Panc1 (cell line): Measurements from ENCODE around the gene GPR162.

Experiments used
- CTCF ChIP-seq: fragments of 450-650 bp; IDR thresholded peaks from 2 replicates; pipeline ENCODE4 v1.5.1; 2017; ENCODE audit warnings: mild to moderate bottlenecking
- POLR2AphosphoS5 ChIP-seq: IDR thresholded peaks from 2 replicates; pipeline ENCODE4 v1.6.1; 2012; ENCODE audit warnings: mild to moderate bottlenecking, low read depth, low read length, moderate library complexity
- REST ChIP-seq, 2 experiments: IDR thresholded peaks; 2 replicates each; pipeline ENCODE4 v1.6.1; 2011 to 2012; ENCODE audit warnings: low read depth in 2 of 2, control low read depth in 1 of 2, low read length in 1 of 2, mild to moderate bottlenecking in 1 of 2, moderate library complexity in 1 of 2; ENCODE audit not compliant: insufficient read depth in 1 of 2
- SIN3A ChIP-seq: IDR thresholded peaks from 2 replicates; pipeline ENCODE4 v1.6.1; 2012; ENCODE audit warnings: low read depth, mild to moderate bottlenecking, low read length, moderate library complexity, borderline replicate concordance; ENCODE audit not compliant: insufficient read depth
- TCF7L2 ChIP-seq: IDR thresholded peaks from 2 replicates; pipeline ENCODE4 v1.6.1; 2011; ENCODE audit warnings: mild to moderate bottlenecking, low read depth, low read length, inconsistent platforms

GRCh38 chr12:6863586-6864321 is 42.1 kb downstream of the GPR162 start:
- TF ChIP-seq SIN3A (no peak), CTCF (no peak), REST (IDR thresholded peaks at IDR 0.05; ENCODE audit: insufficient read depth in 1 of 2, low read depth in 2 of 2, low read length in 1 of 2) (no peak), POLR2AphosphoS5 (no peak), TCF7L2 (no peak)
